Islet of Langerhans (tissue), 1 donor: Measurements from ENCODE around the gene SP3.

Experiments used
- FAIRE-seq: peaks from one replicate; lab custom pipeline; 2011; peaks lifted over from hg19 to GRCh38; lab: Jason Lieb, UNC

Gene SP3

GRCh38 chr2:173942861-173943523, 22.2 kb downstream of the SP3 start:
- no peak for FAIRE-seq

DNA sequence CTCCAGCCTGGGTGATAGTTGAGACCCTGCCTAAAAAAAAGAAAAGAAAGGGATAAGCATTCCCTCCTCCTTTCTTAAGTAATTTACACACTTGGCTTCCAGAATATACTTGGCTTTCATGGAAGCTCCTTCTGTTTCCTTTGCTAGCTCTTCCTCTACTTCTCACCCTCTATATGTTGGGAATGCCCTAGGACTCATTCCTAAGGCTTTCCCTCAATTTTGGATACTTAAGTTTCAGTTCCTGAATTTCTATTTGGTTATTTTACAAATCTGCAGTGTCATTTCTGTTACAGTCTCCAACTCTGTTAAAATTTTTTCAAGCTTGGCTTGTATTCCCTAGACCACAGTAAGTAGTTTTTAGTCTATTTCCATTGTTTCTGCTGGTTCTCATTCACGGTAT, 23.6 kb downstream of the SP3 start:
- no peak for FAIRE-seq

DNA sequence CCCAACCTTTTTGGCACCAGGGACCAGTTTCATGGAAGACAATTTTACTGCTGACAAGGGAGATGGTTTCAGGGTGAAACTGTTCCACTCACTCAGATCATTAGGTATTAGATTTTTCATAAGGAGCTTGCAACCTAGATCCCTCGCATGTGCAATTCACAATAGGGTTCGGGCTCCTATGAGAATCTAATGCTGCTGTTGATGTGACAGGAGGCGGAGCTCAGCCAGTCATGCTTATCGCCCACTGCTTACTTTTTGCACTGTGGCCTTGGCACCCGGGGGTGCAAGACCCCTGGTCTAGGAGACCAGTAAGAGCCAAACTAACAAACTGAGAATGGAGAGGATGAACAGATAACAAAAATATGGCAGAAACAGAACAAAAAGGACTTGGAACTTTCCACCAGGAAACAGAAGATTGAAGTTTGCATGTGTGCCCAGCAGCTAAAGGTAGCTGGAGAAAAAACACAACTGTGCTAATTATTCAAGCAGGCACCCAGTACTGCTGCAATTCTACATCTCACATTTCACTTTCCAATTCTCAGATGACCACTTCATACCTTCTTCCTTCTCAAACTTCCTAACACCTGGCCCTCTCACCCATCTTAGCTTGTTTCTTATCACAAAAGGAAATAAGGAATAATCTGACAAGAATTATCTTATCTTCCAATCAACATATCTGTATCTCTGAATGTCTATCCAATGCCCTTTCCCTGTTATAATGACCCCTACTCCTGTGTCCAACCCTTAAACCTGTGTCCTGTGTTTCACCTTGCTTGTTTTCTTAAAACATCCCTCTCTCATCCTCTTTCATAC, 24.8 kb downstream of the SP3 start:
- no peak for FAIRE-seq

DNA sequence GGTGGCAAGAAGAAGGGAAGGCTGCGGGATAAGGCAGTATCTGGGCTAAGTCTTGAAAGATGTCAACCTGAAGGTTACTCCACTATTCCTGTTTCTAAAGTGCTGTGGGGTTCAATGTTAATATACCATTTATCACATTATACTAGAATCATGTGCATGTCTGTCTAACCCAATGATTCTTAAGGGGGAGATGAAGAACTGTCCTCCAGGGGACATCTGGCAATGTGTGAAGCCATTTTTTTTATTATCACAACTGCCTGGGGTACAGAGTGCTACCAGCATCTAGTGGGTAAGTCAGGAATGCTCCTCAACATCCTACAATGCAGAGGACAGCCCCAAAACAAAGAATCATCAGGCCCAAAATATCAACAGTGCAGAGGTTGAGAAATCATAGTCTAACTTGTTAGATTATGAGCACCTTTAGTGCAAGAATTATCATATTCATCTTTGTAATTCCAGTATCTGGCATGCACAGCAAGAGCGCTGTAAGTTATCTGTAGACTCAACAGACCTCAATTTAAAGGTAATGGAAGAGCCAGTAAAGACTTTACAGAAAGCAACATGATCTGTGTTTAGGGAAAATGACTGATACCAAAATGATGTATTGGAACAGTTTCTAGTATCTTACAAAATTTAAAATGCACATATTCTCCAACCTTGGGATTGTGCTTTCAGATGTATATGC, 26.3 kb downstream of the SP3 start:
- FAIRE-seq, result no peak

DNA sequence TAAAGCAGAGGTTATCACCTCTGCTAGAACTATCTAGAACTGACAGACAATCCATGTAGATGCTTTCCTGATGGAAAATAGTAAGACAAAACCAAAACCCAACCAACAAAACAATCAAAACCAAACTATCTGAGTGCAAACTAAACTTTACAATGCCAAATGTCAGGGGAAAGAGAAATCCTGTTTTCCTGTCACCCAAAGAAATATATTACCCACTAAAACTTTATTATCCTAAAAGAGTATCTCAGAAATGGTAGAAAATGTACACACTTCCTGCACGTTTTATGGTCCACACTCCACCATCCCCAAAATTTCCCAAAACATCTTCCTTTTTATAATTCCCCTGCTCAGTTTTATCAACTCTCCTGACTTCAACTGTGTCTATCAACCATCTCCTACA, 29.9 kb downstream of the SP3 start:
- FAIRE-seq, result no peak

DNA sequence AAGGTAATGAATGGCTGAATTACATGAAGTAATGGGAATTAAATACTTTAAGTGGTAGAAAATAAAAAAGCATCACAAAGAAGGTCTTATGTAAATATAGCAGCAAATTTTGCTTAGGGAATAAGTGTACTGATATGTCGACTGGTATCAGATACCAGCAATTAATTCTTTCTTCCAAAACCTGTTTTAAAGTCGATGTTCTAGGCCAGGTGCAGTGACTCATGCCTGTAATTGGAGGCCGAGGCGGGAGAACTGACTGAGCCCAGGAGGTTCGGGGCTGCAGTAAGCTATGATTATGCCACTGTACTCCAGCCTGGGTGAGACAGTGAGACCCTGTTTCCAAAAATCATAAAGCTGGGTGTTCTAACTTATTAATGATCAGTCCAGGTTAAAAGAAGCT, 30.3 kb downstream of the SP3 start:
- no peak for FAIRE-seq

DNA sequence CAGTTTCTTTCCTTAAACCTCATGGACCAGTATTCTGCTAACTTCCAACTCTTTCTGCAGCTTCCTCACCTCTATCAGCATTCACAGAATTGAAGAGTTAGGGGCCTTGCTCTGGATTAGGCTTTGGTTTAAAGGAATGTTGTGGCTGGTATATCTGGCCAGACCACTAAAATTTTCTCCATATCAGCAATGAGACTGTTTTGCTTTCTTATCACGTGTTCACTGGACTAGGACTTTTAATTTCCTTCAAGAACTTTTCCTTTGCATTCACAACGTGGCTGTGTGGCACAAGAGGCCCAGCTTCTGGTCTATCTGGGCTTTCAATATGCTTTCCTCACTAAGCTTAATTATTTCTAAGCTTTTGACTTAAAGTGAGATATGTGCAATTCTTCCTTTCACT, 33.4 kb downstream of the SP3 start:
- no peak for FAIRE-seq

- no peak for FAIRE-seq
Measured at GRCh38 chr2:173929441-173929840, 35.7 kb downstream of the SP3 start.

- no peak for FAIRE-seq
Measured at GRCh38 chr2:173926875-173927274, 38.3 kb downstream of the SP3 start.

GRCh38 chr2:173924285-173924684, 40.9 kb downstream of the SP3 start:
- peak; percentile 24 for FAIRE-seq

DNA sequence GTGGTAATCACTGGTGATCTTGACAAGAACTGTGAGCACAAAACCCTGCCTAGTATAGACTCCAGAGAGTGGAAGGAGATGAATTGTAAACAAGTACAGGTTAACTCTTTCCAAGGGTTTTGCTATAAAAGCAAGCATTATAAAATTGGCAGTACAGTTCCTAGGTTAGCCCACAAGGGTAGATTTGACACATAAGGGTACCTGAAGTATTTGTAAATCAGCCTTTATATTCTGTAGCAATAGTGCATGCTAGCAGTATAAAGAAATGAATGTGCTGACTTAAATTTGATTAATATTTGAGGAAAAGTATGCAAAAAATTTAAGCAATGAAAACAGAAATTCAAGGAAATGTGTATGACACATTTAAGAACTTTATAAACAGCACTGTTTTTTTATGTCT, 42.4 kb downstream of the SP3 start:
- FAIRE-seq, result no peak

GRCh38 chr2:173922068-173922467, 43.1 kb downstream of the SP3 start:
- no peak for FAIRE-seq

DNA sequence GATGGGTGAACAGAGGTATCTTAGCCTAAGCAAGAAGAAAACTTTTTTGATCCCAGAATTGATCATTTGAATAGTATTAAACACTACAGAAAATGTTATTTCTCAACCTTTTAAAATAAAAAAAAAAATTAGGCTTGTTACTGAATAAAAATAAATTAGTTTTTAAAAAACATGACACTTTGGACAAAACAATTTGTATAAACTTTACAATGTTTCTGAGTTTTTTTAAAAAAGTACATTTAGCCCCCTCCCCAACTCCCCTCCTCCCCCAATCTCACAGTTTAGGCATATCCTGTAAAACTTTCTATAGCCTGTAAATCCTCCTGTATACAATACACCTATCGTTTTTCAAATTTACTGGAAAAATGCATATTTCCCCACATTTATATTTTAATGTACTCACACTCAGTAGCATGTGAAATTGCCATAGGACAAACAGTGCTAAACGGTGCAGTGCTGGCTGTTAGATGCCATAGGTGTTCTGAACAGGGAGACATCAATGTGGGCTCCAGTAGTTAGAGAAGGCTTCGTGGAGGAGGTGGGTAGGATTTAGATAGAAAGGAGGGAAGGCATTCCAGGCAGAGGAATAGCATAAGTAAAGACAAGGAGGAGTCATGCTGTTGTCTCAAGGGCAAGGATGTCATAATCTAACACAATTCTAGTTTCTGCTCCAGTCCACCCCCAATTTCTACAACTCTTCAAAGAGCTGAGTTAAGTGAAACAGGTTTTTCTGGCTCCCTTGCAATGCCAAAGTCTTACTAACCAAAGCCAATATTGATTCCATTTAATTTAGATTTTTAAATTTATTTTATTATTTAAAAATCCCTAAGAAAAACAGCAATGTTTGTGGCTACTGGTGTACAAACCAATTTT, 50.9 kb downstream of the SP3 start:
- FAIRE-seq, result no peak

DNA sequence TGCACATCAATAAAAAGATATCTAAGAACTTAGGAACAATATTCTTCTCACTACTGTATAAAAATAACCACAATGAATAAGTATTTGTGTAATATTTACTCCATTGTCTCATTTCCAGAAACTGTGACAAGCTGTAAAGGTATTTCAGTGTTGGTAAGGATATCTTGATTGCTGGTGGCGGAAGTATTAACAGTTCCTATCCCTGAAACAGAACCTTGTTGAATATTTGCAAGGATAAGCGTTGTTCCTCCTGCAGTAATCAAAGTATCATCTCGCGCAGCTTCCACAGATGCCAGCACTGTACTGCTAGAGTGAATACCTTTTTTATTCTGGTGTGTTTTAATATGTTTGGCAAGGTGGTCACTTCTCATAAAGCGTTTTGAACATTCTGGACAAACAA, 55.3 kb downstream of the SP3 start:
- FAIRE-seq, result no peak

GRCh38 chr2:173906626-173907025, 58.5 kb downstream of the SP3 start:
- FAIRE-seq, result no peak

DNA sequence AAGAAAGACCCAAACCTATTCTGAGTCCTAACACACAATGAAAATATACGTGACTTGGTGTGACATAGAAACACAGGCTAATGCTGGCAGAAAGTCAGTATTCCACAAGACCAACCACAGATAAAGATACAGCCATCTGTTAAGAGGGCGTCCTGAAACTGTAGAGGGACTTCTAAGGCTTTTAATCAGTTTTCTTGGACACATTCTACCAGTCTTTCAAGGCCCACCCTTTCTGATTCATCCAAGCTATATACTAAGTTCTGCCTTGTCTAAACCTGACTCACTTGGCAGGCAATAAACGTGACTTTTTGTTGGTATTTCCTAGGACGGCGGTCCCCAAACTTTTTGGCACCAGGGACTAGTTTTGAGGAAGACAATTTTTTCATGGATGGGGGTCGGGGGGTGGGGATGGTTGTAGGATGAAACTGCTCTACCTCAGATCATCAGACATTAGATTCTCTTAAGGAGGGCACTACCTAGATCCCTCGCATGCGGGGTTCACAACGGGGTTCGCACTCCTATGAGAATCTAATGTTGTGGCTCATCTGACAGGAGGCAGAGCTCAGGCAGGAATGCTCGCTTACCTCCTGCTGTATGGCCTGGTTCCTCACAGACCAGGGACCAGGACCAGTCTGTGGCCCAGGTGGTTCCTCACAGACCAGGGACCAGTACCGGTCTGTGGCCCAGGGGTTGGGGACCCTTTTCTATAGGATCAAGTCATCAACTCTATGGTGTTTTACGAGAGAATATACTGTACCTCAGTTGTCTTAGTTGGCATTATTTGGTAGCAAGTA, 61.4 kb downstream of the SP3 start:
- no peak for FAIRE-seq

GRCh38 chr2:173898996-173899395, 66.2 kb downstream of the SP3 start:
- no peak for FAIRE-seq

DNA sequence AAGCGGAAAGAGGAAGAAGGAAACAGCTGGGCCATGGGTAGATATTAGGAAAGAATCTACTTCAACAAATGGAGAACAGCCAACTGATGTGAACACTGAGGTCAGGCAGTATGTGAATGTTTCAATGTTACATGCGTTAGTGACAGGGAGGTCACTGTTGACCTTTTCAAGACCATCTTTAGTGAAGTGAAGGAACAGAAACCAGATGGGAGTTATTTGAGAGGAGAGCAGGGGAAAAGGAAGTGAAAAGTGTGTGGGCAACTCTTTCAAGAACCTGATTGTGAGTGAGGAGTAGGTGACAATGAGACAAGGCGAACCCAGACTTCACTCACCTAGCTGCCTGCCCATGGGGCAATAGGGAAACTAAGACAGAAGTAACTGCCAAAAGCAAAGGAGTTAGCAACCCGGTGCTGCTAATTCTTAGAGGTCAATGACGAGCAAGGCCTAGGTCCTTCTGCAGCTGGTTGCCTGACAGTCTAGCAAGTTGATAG, 67.0 kb downstream of the SP3 start:
- FAIRE-seq, result no peak

- no peak for FAIRE-seq
Measured at GRCh38 chr2:173896755-173897154, 68.4 kb downstream of the SP3 start.

GRCh38 chr2:173892341-173892740, 72.8 kb downstream of the SP3 start:
- FAIRE-seq, result no peak

GRCh38 chr2:173891315-173892037, 73.7 kb downstream of the SP3 start:
- no peak for FAIRE-seq
